Testis (tissue), 3 donors: Measurements from ENCODE around the gene CNPPD1. TPM values are rescaled to one million over a fixed set of nuclear protein-coding genes. Genes with fewer than 3 reads are reported as not detected.
A peak's percentile ranks its signal among the peaks of the same experiment; 100 is the strongest.

Source experiments
- DNase-seq: peaks from one replicate; pipeline ENCODE4 v3.0.0-alpha.2; 2019
- H3K27ac ChIP-seq, 2 donors: fragments of 200-600 bp; sonication (generic); one replicate each; pipeline ENCODE4 v1.5.1; 2019
- H3K27me3 ChIP-seq: fragments of 200-600 bp; sonication (generic); one replicate; pipeline ENCODE4 v1.5.1; 2019
- H3K36me3 ChIP-seq: fragments of 200-600 bp; sonication (generic); one replicate; pipeline ENCODE4 v1.5.1; 2017; ENCODE audit warnings: low read depth; ENCODE audit errors: missing control alignments
- H3K4me1 ChIP-seq: fragments of 200-600 bp; sonication (generic); one replicate; pipeline ENCODE4 v1.5.1; 2019
- H3K4me3 ChIP-seq, 2 donors: fragments of 200-600 bp; sonication (generic); one replicate each; pipeline ENCODE4 v1.5.1; 2017 to 2019
- H3K9me3 ChIP-seq: fragments of 200-600 bp; sonication (generic); one replicate; pipeline ENCODE4 v1.5.1; 2017
- POLR2A ChIP-seq: fragments of 450-650 bp; IDR thresholded peaks from one replicate; pipeline ENCODE4 v1.6.1; 2017; ENCODE audit warnings: antibody characterized with exemption, mild to moderate bottlenecking, moderate library complexity
- WGBS, 2 donors: methylation state at CpG; one replicate each; pipeline ENCODE4 v1.1.5; 2018; 5-methylcytosine and 5-hydroxymethylcytosine counted together
- intact Hi-C: fragments of 100-400 bp; cut with DNase I; formaldehyde crosslinking; loops from one replicate; pipeline ENCODE4 v1.15.1; 2023; ENCODE audit warnings: low total_unique reads
- polyA plus RNA-seq: library from polyadenylated mRNA; stranded (reverse); fragments of 350-450 nt; fragmentation: Illumina TruSeq; extraction: RNeasy Lipid Tissue Mini Kit (QIAGEN cat#74804); gene quantifications from one replicate; pipeline ENCODE4 v1.2.3, GENCODE V29; 2014; ENCODE audit warnings: low read depth, low replicate concordance; ENCODE audit not compliant: insufficient read depth
- total RNA-seq, 2 donors: library from RNA; depleted of rRNA; stranded (reverse); fragments of >200 nt; gene quantifications; one replicate each; pipeline ENCODE4 v1.2.3, GENCODE V29; 2016
- TF ChIP-seq, protein P1 (sequence below), 3 experiments: fragments of 450-650 bp in 2 of 3; fragments of 200-600 bp in 1 of 3; sonication (generic) in 1 of 3; IDR thresholded peaks; one replicate each; pipeline ENCODE4 v1.5.1; 2016 to 2019; ENCODE audit warnings: antibody characterized with exemption in 3 of 3, mild to moderate bottlenecking in 2 of 3, moderate library complexity in 1 of 3

The CNPPD1 gene
- total and polyA plus RNA-seq, 3 donors from 2014 or later = 38.3 to 68.0 (median 60.5) TPM

GRCh38 chr2:219183151-219183772, 6.5 kb upstream of the CNPPD1 start:
- TF ChIP-seq POLR2A = no peak
- TF ChIP-seq, protein P1, sequence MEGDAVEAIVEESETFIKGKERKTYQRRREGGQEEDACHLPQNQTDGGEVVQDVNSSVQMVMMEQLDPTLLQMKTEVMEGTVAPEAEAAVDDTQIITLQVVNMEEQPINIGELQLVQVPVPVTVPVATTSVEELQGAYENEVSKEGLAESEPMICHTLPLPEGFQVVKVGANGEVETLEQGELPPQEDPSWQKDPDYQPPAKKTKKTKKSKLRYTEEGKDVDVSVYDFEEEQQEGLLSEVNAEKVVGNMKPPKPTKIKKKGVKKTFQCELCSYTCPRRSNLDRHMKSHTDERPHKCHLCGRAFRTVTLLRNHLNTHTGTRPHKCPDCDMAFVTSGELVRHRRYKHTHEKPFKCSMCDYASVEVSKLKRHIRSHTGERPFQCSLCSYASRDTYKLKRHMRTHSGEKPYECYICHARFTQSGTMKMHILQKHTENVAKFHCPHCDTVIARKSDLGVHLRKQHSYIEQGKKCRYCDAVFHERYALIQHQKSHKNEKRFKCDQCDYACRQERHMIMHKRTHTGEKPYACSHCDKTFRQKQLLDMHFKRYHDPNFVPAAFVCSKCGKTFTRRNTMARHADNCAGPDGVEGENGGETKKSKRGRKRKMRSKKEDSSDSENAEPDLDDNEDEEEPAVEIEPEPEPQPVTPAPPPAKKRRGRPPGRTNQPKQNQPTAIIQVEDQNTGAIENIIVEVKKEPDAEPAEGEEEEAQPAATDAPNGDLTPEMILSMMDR (IDR thresholded peaks at IDR 0.05) = no peak
- H3K27ac ChIP-seq = no peak overlapping the region
- no peaks in the 10 kb centered on the region for H3K9me3 ChIP-seq
- no peaks in the 10 kb centered on the region for H3K27me3 ChIP-seq
- DNase-seq = peak; percentile 13
- intact Hi-C loops = no loop called here
- no peak overlapping the region for H3K4me3 ChIP-seq
- WGBS, 2 donors = 92 to 93% methylated on average over 6 of the region's 6 CpGs
- no peaks in the 10 kb centered on the region for H3K36me3 ChIP-seq
- peaks cover 11% of the 10 kb centered on the region for H3K4me1 ChIP-seq

DNA sequence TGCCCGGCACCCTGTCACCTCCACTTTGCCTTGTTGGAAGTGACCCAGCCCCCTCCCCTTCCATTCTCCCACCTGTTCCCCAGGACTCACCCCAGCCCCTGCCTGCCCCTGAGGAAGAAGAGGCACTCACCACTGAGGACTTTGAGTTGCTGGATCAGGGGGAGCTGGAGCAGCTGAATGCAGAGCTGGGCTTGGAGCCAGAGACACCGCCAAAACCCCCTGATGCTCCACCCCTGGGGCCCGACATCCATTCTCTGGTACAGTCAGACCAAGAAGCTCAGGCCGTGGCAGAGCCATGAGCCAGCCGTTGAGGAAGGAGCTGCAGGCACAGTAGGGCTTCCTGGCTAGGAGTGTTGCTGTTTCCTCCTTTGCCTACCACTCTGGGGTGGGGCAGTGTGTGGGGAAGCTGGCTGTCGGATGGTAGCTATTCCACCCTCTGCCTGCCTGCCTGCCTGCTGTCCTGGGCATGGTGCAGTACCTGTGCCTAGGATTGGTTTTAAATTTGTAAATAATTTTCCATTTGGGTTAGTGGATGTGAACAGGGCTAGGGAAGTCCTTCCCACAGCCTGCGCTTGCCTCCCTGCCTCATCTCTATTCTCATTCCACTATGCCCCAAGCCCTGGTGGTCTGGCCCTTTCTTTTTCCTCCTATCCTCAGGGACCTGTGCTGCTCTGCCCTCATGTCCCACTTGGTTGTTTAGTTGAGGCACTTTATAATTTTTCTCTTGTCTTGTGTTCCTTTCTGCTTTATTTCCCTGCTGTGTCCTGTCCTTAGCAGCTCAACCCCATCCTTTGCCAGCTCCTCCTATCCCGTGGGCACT, 5.8 kb upstream of the CNPPD1 start:
- TF ChIP-seq, protein P1 (IDR thresholded peaks at IDR 0.05) = no peak
- TF ChIP-seq POLR2A = no peak
- Histone ChIP-seq H3K4me1 (peaks cover 11% of the 10 kb centered on the region), H3K9me3 (no peaks in the 10 kb centered on the region), H3K36me3 (no peaks in the 10 kb centered on the region), H3K27me3 (no peaks in the 10 kb centered on the region), H3K27ac (no peak overlapping the region), H3K4me3 (no peak overlapping the region)
- intact Hi-C loops = no loop called here
- WGBS, 2 donors = 60 to 82% methylated on average over 4 to 8 of the region's 8 CpGs
- peak; percentile 12 for DNase-seq

GRCh38 chr2:219181531-219181930, 4.8 kb upstream of the CNPPD1 start:
- WGBS, 2 donors = 91 to 92% methylated on average over 6 of the region's 6 CpGs
- TF ChIP-seq POLR2A = no peak
- TF ChIP-seq, protein P1 (IDR thresholded peaks at IDR 0.05) = no peak
- peak; percentile 6 for DNase-seq
- Histone ChIP-seq H3K9me3 (no peaks in the 10 kb centered on the region), H3K4me1 (peaks cover 11% of the 10 kb centered on the region), H3K27ac (no peak overlapping the region), H3K27me3 (no peaks in the 10 kb centered on the region), H3K36me3 (no peaks in the 10 kb centered on the region), H3K4me3 (no peak overlapping the region)
- intact Hi-C loops = no loop called here

GRCh38 chr2:219180961-219181360, 4.2 kb upstream of the CNPPD1 start:
- DNase-seq = peak; percentile 11
- Histone ChIP-seq H3K4me1 (peaks cover 11% of the 10 kb centered on the region), H3K4me3 (no peak overlapping the region), H3K9me3 (no peaks in the 10 kb centered on the region), H3K27ac (no peak overlapping the region), H3K36me3 (no peaks in the 10 kb centered on the region), H3K27me3 (no peaks in the 10 kb centered on the region)
- intact Hi-C loops = no loop called here
- 90 to 96% methylated on average over 5 of the region's 5 CpGs for WGBS, 2 donors
- TF ChIP-seq, protein P1 (IDR thresholded peaks at IDR 0.05) = no peak
- no peak for TF ChIP-seq POLR2A
